ES-I3 (cell line): Measurements from ENCODE around the gene SLC30A3.
A peak's percentile ranks its signal among the peaks of the same experiment; 100 is the strongest.
"Not testable (repeated sequence)": the region's sequence is repeated elsewhere in the genome, so short reads cannot be mapped to it uniquely, and the experiment has no call there.

Experiments
- H3K36me3 ChIP-seq: 2 replicates; pipeline ENCODE4 v1.6.1; 2013; ENCODE audit warnings: mild to moderate bottlenecking, low read length, control low read depth, moderate library complexity; ENCODE audit not compliant: insufficient read depth
- H3K4me1 ChIP-seq: 2 replicates; pipeline ENCODE4 v1.6.1; 2013; ENCODE audit warnings: mild to moderate bottlenecking, control low read depth, low read length; ENCODE audit not compliant: insufficient read depth
- H3K9ac ChIP-seq: 2 replicates; pipeline ENCODE4 v1.6.1; 2013; ENCODE audit warnings: low read depth, mild to moderate bottlenecking, low read length, moderate library complexity
- H3K9me3 ChIP-seq: 2 replicates; pipeline ENCODE4 v1.6.1; 2013; ENCODE audit warnings: mild to moderate bottlenecking, low read length, moderate library complexity; ENCODE audit not compliant: control insufficient read depth, insufficient read depth

Gene SLC30A3

GRCh38 chr2:27262379-27263286 lies at the start of gene SLC30A3:
Gene SLC30A3, minus strand, starts transcription at chr2:27263047. Its CDS starts 141 bp downstream, at chr2:27262906.
- H3K9ac ChIP-seq, result peak within 1 kb of the TSS; percentile 61
- H3K9me3 ChIP-seq, result no peaks in the 10 kb centered on the region
- H3K4me1 ChIP-seq, result peaks cover 4% of the 10 kb centered on the region
- no peaks in the 10 kb centered on the region for H3K36me3 ChIP-seq

GRCh38 chr2:27312152-27312551 lies 49.3 kb upstream of the SLC30A3 start:
- Histone ChIP-seq H3K4me1 (no peaks in the 10 kb centered on the region; the same call in 1 of the 2 replicates), H3K9me3 (no peaks in the 10 kb centered on the region), H3K9ac (no peak overlapping the region), H3K36me3 (no peaks in the 10 kb centered on the region)

GRCh38 chr2:27309651-27310050 lies 46.8 kb upstream of the SLC30A3 start:
- H3K4me1 ChIP-seq, result no peaks in the 10 kb centered on the region; the same call in 1 of the 2 replicates
- no peak overlapping the region for H3K9ac ChIP-seq
- no peaks in the 10 kb centered on the region for H3K9me3 ChIP-seq
- no peaks in the 10 kb centered on the region for H3K36me3 ChIP-seq

DNA sequence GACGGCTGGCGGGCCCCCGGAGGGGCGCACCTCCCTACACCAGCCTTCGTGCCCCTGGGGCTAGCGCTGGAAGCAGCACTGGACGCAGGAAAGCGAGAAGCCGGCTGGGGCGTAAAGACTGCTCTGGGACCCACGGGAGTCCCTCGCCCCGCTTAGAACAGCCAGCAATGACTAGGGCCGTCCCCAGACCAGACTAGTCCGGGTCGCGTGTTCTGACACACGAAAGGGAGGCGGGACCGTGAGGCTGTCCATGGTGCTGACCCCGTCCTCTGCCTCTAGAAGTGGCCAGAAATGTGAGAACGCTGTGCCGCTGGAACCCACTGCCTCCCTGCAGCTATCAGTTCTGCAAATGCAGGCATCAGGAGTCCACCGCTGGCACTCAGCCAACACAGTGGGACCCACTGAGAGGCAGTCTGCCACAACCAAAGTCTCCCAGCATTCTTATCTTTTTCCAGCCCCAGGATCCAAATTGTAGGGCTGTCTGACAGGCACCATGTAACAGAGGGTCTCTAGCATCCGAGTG lies 45.6 kb upstream of the SLC30A3 start, which contains the start of gene UCN:
UCN (minus strand) TSS at position 87 of the 523 bp plus-strand sequence. CDS start 550 bp downstream, outside the sequence.
- no peaks in the 10 kb centered on the region; the same call in 1 of the 2 replicates for H3K4me1 ChIP-seq
- H3K36me3 ChIP-seq, result no peaks in the 10 kb centered on the region
- H3K9me3 ChIP-seq, result no peaks in the 10 kb centered on the region

GRCh38 chr2:27307545-27308358 lies 44.9 kb upstream of the SLC30A3 start:
- Histone ChIP-seq H3K9ac (peak overlapping the region; percentile 34; the same call in 1 of the 2 replicates), H3K36me3 (no peaks in the 10 kb centered on the region), H3K4me1 (no peaks in the 10 kb centered on the region; the same call in 1 of the 2 replicates), H3K9me3 (no peaks in the 10 kb centered on the region)

More for the DNA sequence above, 45.6 kb upstream of the SLC30A3 start, which contains the start of gene UCN:
- peak within 1 kb of the TSS; percentile 34; the same call in 1 of the 2 replicates for H3K9ac ChIP-seq

DNA sequence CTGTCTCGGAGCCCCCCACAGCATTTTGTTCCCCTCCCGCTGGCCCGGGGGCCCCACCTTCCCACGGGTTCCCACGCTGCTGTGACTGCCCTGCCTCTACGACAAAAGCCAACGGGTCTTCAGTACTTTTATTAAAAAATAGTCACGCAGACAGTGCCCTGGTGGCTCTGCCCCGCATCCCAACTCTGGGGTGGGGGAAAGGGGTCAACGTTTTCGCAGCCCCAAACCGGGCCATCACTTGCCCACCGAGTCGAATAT lies 44.4 kb upstream of the SLC30A3 start:
- Histone ChIP-seq H3K9ac (peak overlapping the region; percentile 29; the same call in 1 of the 2 replicates), H3K36me3 (no peaks in the 10 kb centered on the region), H3K9me3 (no peaks in the 10 kb centered on the region), H3K4me1 (no peaks in the 10 kb centered on the region; the same call in 1 of the 2 replicates)

DNA sequence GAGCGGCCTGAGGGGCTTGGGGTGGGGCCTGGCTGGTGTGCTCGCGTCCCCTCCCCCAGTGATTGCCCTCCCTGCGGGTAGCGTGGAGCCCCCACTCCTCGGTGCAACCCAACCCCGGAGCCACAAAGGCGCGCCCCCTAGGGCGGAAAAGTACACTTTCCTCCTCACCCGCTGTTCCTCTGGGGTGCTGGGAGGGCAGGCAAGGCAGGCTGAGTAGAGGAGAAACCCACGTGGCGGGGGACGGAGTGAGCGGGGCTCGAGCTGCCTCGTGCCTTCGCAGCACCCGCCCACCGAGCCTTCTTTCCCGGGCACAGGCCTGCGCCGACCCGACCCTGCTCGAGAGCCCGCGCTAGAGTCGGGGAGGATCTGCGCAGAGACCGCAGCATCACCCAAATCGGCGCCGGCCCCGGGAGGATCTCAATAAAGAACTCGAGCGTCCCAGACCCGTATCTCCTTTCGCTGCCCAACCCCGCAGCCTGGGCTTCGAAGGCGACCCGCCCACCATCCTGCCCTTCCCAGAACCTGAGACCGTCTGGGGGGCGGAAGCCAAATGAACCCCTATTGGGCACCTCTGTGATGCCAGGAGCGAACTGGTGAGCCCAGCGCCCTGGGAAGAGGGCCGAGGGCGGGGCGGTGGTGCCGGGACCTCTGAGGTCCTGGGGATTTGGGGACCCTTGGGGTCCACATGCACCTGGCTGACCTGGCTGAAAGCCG lies 43.9 kb upstream of the SLC30A3 start:
- Histone ChIP-seq H3K36me3 (no peaks in the 10 kb centered on the region), H3K9ac (peak overlapping the region; percentile 29; the same call in 1 of the 2 replicates), H3K9me3 (no peaks in the 10 kb centered on the region), H3K4me1 (no peaks in the 10 kb centered on the region; the same call in 1 of the 2 replicates)

DNA sequence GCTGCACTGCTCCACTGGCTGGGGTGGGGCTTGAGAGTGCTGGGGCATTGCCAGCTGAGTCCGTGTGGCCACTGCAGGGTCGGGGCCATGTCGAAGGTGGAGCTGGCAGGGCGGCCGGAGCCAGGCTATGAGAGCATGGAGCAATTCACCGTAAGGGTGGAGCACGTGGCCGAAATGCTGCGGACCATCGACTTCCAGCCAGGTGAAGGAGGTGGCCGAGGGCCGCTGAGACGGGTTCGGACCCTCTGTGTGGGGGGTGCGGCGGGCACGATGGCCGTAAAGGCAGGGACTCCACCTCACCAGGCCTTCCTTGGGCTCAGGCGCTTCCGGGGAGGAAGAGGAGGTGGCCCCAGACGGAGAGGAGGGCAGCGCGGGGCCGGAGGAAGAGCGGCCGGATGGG lies 43.3 kb upstream of the SLC30A3 start:
- peak overlapping the region; percentile 29; the same call in 1 of the 2 replicates for H3K9ac ChIP-seq
- no peaks in the 10 kb centered on the region for H3K9me3 ChIP-seq

DNA sequence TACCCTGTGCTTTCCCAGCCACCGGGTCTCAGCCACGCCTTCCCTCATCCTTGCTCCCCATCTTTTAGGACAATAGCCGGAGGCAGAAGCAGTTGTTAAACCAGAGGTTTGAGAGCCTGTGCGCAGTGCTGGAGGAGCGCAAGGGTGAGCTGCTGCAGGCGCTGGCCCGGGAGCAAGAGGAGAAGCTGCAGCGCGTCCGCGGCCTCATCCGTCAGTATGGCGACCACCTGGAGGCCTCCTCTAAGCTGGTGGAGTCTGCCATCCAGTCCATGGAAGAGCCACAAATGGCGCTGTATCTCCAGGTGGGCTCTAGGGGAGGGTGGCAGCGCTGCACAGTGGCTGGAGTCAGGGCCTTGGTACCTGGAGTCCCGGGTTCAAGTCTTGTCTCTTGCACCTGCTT lies 42.7 kb upstream of the SLC30A3 start:
- Histone ChIP-seq H3K9ac (no peak overlapping the region), H3K4me1 (no peaks in the 10 kb centered on the region; the same call in 1 of the 2 replicates), H3K9me3 (no peaks in the 10 kb centered on the region), H3K36me3 (no peaks in the 10 kb centered on the region)

More for the DNA sequence above, 43.3 kb upstream of the SLC30A3 start:
- Histone ChIP-seq H3K36me3 (no peaks in the 10 kb centered on the region), H3K4me1 (no peaks in the 10 kb centered on the region; the same call in 1 of the 2 replicates)

DNA sequence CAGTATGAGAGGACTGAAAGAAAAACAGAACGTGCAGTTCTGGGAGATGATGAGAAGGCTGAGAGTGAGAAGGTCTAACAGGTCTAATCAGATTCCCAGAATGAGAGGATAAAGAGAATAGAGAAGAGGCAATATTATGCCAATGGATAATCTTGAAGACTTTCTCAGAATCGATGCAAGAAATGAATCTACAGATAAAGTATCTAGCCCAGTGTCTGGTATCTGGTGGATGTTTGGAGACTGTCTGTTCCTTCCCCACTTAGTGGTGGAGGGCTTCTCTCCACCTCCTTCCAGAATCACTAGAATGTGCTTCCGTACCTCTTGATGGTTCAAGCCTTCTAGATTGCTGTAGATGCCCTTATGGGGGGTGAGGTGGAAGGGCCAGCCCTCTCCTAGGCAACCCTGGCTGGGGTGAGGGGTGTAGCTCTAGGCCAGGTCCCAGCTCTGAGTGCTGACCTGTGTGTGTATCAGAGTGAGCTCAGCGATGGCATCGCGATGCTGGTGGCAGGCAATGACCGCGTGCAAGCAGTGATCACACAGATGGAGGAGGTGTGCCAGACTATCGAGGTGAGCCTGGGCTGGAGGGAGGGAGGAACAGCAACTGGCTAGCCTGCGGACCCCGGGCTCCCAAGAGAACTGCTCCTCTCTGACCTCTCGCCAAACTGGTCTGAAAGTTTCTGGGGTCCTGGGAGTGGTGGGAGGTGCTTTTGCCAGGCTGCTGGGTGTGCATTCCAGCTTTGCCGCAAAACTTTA lies 41.8 kb upstream of the SLC30A3 start:
- Histone ChIP-seq H3K36me3 (no peaks in the 10 kb centered on the region), H3K4me1 (no peaks in the 10 kb centered on the region; the same call in 1 of the 2 replicates), H3K9ac (no peak overlapping the region), H3K9me3 (no peaks in the 10 kb centered on the region)

DNA sequence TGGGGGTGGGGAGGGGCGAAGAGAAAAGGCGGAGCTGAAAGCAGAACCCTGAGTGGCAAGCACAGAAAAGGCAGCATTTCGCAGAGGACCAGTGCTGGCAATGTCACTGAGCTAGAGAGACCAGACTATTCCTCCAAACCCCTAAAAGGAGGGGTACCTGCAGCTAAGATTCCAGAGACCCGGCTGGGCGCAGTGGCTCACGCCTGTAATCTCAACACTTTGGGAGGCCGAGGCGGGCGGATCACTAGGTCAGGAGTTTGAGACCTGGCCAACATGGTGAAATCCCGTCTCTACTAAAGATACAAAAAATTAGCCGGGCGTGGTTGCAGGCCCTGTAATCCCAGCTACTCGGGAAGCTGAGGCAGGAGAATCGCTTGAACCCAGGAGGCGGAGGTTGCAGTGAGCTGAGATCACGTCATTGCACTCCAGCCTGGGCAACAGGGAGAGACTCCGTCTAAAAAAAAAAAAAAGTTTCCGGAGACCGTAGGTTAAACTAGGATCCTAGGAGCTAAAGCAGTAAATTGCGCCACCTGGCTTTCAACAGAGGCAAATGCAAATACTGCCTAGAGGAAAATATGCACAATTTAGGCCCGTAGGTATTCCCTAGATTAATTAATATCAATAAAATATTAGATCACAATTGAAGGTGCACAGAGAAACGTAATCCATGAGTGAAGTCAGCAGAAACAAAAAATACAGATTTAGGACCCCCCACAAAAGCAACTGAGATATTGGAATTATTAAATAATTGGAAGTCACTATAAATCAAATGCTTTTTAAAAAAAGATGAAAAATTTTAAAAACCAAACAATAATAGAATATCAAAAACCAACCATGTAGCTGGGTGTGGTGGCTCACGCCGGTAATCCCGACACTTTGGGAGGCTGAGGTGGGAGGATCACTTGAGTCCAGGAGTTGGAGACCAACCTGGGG lies 40.5 kb upstream of the SLC30A3 start:
- Histone ChIP-seq H3K4me1 (no peaks in the 10 kb centered on the region; the same call in 1 of the 2 replicates), H3K36me3 (no peaks in the 10 kb centered on the region), H3K9me3 (no peaks in the 10 kb centered on the region), H3K9ac (no peak overlapping the region; the same call in 1 of the 2 replicates)

- H3K9ac ChIP-seq, H3K9me3 ChIP-seq, H3K4me1 ChIP-seq, H3K36me3 ChIP-seq: not testable (repeated sequence)
Measured at GRCh38 chr2:27300606-27301005, 37.8 kb upstream of the SLC30A3 start.
